HG03342 (cell line): ENCODE results near the gene QPRT.
"Not testable (repeated sequence)": the region's sequence is repeated elsewhere in the genome, so short reads cannot be mapped to it uniquely, and the experiment has no call there.

Experiments used
- ATAC-seq: cut with Tn5 transposase; IDR thresholded peaks from one replicate; pipeline ENCODE4 v1.9.1; 2021; ENCODE audit warnings: mild to moderate bottlenecking, moderate library complexity; ENCODE audit not compliant: unreplicated experiment

QPRT gene

DNA sequence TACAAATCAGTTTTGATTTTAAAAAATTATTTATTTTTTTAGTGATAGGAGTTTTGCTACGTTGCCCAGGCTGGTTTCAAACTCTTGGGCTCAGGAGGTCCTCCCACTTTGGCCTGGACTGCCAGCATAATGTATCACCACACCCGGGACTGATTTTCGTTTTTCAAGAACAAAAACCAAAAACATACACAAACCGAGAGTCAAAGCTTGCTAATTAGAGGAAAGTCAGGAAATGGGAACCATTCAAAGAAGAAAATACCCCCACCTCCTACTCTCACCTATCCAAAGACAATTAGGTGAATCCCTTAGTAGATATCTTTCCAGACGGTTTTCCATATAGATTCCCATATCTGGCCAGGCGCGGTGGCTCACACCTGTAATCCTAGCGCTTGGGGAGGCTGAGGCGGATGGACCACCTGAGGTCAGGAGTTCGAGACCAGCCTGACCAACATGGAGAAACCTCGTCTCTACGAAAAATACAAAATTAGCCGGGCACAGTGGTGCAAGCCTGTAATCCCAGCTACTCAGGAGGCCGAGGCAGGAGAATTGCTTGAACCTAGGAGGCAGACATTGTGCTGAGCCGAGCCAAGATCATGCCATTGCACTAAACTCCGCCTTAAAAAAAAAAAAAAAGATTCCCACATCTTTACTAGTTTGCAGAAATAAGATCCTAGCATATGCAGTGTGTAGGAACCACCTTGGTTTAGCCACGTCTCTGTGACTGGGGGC is 16.8 kb upstream of the QPRT start:
- ATAC-seq: no peak

DNA sequence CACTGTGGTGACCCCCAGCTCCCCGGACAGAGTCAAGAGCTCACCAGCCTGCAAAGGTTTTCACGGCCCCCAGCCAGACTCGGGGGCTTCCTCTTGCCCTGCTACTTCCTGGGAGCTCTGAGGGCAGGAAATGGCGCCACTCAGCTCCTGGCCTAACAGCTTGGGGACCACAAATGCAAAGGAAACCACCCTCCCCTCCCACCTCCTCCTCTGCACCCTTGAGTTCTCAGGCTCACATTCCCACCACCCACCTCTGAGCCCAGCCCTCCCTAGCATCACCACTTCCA is 16.3 kb upstream of the QPRT start:
- no peak for ATAC-seq

DNA sequence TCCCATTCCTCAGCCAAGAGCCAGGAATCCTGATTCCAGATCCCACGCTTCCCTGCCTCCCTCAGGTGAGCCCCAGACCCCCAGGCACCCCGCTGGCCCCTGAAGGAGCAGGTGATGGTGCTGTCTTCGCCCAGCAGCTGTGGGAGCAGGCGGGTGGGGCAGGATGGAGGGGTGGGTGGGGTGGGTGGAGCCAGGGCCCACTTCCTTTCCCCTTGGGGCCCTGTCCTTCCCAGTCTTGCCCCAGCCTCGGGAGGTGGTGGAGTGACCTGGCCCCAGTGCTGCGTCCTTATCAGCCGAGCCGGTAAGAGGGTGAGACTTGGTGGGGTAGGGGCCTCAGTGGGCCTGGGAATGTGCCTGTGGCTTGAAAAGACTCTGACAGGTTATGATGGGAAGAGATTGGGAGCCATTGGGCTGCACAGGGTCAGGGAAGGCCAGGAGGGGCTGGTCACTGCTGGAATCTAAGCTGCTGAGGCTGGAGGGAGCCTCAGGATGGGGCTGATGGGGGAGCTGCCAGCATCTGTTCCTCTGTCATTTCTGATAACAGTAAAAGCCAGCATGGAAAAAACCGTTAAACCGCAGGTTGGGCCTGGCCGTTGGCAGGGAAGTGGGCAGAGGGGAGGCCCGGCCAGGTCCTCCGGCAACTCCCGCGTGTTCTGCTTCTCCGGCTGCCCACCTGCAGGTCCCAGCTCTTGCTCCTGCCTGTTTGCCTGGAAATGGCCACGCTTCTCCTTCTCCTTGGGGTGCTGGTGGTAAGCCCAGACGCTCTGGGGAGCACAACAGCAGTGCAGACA is 15.8 kb upstream of the QPRT start, which contains the start of gene SPN:
TSS of gene SPN (plus strand) at position 232 of the 791 bp plus-strand sequence. CDS start at position 714, 482 bp downstream.
- no peak for ATAC-seq

DNA sequence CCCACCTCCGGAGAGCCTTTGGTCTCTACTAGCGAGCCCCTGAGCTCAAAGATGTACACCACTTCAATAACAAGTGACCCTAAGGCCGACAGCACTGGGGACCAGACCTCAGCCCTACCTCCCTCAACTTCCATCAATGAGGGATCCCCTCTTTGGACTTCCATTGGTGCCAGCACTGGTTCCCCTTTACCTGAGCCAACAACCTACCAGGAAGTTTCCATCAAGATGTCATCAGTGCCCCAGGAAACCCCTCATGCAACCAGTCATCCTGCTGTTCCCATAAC is 15.2 kb upstream of the QPRT start:
- ATAC-seq: no peak

DNA sequence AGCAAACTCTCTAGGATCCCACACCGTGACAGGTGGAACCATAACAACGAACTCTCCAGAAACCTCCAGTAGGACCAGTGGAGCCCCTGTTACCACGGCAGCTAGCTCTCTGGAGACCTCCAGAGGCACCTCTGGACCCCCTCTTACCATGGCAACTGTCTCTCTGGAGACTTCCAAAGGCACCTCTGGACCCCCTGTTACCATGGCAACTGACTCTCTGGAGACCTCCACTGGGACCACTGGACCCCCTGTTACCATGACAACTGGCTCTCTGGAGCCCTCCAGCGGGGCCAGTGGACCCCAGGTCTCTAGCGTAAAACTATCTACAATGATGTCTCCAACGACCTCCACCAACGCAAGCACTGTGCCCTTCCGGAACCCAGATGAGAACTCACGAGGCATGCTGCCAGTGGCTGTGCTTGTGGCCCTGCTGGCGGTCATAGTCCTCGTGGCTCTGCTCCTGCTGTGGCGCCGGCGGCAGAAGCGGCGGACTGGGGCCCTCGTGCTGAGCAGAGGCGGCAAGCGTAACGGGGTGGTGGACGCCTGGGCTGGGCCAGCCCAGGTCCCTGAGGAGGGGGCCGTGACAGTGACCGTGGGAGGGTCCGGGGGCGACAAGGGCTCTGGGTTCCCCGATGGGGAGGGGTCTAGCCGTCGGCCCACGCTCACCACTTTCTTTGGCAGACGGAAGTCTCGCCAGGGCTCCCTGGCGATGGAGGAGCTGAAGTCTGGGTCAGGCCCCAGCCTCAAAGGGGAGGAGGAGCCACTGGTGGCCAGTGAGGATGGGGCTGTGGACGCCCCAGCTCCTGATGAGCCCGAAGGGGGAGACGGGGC is 14.7 kb upstream of the QPRT start:
- no peak for ATAC-seq

DNA sequence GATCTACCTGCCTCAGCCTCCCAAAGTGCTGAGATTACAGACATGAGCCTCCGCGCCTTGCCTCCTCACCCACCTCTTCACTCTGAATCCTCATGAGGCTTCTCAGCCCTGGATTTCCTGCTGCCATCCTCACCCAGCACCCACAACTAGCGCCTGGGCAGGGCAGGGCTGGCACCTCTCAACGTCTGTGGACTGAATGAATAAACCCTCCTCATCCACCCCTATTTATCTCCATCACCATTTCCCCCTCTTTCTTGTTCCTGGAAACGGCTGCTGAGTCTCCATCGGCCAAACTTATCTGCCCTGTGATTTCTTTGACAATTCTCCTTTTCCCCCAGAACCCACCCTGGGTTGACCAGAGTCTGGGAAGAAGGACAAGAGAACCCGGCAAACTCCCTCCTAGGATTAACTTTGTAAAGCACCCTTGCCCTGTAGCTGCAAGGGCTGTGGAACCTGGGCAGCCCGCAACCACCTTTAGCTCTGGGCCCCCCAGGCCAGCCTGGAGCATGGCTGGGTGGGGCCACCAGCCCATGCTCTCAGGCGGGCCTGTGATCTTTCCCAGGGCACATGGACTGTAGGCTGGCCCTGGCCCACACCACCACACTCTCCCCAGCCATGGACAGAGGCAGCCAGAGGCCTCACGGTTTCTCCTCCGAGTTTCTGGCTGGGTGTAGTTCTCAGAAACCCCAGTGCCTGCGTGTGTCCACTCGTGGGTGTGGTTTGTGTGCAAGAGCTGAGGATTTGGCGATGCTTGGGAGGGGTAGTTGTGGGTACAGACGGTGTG is 13.5 kb upstream of the QPRT start:
- ATAC-seq: no peak

DNA sequence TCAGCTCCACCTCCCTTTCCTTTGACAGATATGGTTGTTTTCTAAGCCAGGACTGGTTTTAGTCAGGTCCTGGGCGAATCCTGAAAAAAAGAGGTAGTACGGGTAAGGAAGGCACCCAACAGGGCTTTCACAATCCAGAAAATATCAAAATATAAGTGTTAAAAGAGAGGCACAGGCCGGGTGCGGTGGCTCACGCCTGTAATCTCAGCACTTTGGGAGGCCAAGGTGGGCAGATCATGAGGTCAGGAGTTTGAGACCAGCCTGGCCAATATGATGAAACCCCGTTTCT is 11.7 kb upstream of the QPRT start:
- ATAC-seq: not testable (repeated sequence)

DNA sequence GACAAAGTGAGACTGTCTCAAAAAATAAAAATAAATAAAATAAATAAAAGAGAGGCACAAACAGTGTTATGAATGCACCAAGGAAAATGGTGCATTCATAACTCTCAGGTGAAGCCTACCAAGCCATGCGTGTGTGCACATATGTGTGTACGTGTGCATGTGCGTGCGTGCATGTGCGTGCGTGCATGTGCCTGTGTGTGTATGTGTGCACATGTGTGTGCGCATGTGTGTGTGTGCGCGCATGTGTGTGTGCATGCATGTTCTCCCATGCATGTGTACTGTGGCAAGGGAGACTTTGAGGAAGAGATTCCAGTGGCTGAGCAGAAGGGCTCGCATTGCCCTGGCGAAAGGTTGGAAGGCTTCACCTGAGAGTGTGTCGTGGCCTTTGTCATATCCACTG is 11.2 kb upstream of the QPRT start:
- ATAC-seq: no peak

DNA sequence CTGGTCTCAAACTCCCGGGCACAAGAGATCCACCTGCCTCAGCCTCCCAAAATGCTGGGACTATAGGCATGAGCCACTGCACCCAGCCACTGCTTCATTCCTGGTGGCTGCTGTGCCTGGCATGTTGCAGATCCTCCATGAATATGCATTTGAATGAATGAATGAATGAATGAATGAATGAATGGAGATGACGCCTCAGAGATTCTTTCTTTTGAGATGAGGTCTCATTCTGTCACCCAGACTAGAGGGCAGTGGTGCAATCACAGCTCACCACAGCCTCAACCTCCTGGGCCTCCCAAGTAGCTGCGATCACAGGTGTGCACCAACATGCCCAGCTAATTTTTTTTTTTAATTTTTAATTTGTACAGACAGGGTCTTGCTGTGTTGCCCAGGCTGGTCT is 10.7 kb upstream of the QPRT start:
- no peak for ATAC-seq

DNA sequence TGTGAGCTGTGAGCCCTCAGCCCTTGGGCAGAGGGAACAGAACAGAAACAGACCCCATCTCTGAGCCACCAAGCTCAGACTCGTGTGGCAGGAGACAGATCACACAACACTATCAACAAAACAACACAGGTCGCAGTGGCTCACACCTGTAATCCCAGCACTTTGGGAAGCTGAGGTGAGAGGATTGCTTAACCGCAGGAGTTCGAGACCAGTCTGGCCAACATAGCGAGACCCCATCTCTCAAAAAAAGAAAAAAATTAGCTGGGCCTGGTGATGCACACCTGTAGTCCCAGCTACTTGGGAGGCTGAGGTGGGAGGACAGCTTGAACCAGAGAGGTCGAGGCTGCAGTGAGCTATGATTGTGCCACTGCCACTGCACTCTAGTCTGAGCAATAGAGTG is 5.5 kb upstream of the QPRT start:
- no peak for ATAC-seq

DNA sequence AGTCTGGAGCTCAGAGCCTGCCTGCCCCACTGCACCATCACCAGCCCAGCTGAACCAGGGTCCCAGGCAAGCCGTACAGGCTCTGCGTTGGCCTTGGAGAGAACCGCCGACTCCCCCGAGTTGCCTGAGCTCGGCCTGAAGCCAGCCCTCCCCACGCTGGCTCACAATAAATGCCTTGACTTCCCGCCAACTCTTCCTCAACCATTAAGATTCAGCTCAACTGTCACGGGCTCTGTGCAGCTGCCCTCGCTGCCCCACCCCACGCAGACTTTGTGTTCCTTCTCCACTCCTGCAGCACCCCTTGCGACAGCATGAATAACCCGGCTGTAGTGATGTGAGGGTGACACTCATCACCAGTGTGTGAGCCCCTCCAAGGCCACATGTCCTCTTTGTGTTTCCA is 4.8 kb upstream of the QPRT start:
- ATAC-seq: no peak

DNA sequence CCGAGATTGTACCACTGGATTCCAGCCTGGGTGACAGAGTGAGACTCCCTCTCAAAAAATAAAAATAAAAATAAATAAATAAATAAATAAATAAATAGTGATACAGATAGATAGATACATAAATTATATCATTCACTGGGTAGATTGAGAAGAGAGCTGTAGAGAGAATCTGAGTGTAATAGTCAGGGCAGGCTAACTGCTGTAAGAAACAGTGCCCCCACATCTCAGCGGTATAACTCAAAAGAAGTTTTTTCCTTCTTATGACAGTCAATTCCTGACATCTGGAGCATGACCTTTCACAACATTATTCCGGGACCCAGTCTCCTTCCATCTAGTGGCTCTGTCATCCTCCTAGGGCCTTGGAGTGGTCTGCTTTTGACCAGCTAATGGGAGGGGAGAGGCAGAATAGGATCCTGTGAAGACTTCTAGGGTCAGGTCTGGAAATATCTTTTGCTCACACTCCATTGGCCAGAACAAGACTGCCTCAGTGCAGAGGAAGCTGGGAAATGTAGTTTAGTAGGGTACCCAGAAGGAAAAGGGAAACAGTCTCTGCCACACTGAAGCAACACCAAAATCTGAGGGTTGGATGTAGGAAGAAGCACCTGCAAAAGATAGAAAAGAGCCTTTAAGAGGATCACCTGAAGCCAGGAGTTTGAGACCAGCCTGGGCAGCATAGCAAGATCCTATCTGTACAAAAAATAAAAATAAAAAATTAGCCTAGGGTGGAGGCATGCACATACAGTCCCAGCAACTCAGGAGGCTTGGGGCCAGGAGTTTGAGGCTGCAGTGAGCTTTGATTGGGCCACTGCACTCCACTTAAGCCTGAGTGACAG is 3.0 kb upstream of the QPRT start:
- ATAC-seq: no peak

DNA sequence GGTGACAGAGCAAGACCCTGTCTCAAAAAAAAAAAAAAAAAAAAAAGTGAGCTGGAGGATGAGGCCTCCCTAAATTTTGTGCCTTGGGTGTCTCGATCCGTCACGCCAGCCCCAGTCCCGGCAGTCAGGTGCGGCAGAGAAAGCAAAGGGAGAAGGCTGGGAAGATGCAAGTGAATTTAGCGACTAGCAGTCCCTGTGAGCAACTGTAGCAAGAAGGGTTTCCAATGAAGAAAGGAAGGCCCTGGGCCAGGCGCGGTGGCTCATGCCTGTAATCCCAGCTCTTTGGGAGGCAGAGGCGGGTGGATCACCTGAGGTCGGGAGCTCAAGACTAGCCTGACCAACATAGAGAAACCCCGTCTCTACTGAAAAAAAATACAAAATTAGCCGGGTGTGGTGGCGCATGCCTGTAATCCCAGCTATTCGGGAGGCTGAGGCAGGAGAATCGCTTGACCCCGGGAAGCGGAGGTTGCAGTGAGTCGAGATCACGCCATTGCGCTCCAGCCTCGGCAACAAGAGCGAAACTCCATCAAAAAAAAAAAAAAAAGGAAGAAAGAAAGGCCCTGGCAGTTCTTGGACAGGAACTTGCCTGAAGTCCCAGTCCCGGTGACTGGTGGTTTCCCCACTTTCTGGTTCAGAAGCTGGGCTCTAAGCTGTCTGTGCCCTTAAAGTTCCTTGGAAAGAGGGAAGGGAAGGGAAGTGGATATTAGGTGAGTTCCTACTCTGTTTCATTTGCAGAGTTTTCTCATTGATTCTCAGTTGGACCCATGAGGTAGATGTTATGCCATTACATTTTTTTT is 1.8 kb upstream of the QPRT start:
- ATAC-seq: no peak

DNA sequence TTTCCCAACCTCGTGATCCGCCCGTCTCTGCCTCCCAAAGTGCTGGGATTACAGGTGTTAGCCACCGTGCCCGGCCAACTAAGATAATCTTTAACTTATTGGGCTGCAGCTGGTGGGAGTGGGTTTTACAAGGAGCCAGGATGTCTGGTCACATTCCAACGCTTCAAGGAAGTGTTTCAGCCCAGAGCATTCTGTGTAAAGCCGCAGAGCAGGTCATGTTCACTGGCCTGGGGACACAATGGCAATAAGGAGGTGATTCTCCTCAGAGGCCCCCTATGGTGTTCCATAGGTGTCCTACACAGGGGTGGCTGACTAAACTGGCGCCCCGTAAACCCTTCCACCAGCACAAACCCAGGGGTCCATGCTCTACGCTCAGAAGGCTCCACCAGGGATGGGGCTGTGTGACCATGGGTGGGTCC is 1.2 kb downstream of the QPRT start:
- ATAC-seq: no peak

DNA sequence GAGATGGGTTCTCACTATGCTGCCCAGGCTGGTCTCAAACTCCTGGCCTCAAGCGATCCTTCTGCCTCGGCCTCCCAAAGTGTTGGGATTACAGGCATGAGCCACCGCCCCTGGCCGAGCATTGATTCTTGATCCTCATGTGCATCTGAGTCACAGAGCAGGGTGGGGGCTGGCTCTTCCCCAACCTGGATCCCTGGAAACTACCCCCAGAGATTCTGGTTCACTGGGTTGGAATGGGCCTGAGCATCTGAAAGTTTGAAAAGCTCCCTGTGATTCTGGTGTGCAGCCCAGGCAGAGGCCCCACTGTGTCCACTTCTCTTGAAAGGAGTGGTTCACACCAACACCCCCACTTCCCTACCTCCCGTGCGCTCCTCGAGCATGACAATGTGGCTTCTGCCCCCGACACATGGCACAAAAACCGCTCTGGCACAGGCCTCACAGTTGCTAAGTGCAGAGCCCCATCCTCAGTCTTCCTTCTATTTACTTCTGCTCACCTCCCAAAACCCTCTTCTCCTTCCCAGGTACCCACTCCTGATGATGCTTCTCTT is 4.6 kb downstream of the QPRT start:
- ATAC-seq: no peak

DNA sequence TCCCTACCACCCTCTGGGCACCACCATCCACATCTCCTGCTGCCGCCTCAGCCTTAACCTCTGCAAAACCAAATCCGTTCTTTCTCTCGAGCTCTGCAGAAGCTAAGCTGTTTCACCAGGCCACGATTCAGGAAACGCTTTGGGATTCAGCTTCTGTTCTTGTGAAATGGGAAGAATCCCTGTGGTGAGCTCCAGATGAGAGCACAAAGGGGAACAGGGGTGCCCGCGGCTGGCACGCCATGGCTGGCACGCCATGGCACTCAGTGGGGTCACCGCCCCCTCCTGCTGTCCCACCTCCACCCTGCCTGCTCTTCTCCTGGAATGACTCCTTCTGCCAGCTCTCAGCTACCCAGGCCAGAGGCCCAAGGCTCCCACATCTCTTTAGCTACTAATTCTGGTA is 5.7 kb downstream of the QPRT start:
- ATAC-seq: no peak

DNA sequence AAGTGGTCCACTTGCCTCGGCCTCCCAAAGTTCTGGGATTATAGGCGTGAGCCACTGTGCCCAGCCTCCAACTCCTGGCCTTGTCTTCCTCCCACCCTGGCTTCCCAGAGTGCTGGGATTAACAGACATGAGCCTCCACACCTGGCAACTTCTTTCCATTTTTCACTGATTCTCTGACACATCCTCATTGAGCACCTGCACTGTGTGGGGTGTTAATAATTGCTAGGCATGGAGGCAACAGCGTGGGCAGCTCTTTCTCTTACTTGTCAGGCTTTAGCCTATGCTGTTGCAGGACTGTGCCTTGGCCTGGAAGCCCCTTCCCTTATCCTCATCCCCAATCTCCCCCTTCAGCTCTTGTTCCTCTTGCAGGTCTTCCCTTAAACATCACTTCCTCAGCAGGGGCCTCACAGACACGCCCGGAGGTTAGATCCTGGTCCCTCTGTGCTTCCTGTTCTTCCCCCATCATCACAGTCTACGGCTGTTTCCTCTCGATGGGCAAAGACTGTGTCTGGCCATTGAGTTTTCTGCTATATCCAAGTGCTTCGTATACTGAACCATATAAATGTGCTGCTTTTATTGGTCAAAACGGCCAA is 7.9 kb downstream of the QPRT start:
- ATAC-seq: no peak

DNA sequence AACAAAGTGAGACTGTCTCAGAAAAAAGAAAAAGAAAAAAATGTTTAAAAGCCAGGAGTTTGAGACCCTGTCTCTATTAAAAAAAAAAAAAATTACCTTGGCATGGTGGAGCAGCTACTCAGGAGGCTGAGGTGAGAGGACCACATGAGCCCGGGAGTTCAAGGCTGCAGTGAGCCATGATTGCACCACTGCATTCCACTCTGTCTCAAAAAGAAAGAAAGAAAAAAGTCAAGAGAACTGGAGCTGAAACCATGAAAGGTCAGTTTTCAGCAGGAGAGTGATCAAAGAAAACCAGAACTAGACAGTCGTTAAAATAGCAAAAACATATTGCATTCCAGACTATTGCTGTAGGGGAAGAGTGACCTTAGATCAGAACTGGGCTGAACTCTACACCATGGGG is 8.8 kb downstream of the QPRT start:
- no peak for ATAC-seq

DNA sequence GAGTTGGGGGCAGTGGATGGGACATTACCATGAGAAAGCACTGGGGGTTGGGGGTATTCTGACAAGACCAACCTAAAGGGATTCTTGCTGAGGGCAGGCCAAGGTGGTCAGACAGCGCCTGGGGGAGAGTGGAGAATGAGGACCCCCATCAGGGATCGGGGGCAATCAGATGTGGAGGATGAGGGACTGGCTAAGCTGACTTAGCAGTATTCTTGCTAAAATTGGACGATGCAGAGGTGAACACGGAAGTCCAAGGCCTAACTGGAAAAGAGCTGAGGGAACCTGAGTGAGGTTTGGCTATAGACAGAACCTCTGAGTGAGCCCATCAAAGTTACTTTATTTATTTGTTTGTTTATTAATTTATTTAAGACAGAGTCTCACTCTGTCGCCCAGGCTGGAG is 9.2 kb downstream of the QPRT start:
- no peak for ATAC-seq
